Adrenal gland (tissue), 5 donors: ENCODE results near the gene RNF130.

Experiments used
- POLR2A ChIP-seq, 2 donors: fragments of 450-650 bp; IDR thresholded peaks; one replicate each; pipeline ENCODE4 v1.6.1; 2017; ENCODE audit warnings: antibody characterized with exemption in 2 of 2, mild to moderate bottlenecking in 2 of 2, moderate library complexity in 1 of 2
- TF ChIP-seq, protein P1 (sequence below), 6 experiments: fragments of 450-650 bp in 4 of 6; fragments of 200-600 bp in 2 of 6; sonication (generic) in 1 of 6; IDR thresholded peaks; 1 replicate in 5 of 6; 2 replicates in 1 of 6; pipeline versions ENCODE4 v1.5.1 to v1.8.0; 2016 to 2021; ENCODE audit warnings: antibody characterized with exemption in 6 of 6, mild to moderate bottlenecking in 2 of 6, moderate library complexity in 1 of 6
- donor health status: DM: no; HTN: no; CAD: no.

DNA sequence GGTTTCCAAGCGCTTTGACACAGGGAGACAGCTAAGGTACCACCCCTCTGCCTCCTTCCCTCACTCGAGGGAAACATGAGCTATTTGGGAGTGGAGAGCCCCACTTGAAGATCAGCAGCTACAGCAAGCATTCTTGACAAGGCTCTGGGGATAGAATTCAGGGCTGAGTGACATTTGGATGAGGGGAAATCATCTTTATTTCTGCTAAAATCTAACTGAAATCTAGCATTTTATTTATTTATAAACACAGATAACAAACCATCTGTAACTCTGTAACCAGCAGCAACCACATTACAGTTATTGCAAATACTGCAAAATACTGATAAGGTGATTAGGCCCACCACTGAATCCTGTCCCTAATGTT, 22.4 kb downstream of the RNF130 start:
- TF ChIP-seq, protein P1, sequence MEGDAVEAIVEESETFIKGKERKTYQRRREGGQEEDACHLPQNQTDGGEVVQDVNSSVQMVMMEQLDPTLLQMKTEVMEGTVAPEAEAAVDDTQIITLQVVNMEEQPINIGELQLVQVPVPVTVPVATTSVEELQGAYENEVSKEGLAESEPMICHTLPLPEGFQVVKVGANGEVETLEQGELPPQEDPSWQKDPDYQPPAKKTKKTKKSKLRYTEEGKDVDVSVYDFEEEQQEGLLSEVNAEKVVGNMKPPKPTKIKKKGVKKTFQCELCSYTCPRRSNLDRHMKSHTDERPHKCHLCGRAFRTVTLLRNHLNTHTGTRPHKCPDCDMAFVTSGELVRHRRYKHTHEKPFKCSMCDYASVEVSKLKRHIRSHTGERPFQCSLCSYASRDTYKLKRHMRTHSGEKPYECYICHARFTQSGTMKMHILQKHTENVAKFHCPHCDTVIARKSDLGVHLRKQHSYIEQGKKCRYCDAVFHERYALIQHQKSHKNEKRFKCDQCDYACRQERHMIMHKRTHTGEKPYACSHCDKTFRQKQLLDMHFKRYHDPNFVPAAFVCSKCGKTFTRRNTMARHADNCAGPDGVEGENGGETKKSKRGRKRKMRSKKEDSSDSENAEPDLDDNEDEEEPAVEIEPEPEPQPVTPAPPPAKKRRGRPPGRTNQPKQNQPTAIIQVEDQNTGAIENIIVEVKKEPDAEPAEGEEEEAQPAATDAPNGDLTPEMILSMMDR (IDR thresholded peaks at IDR 0.05), result no peak
- TF ChIP-seq POLR2A (IDR thresholded peaks at IDR 0.05), result no peak
